OCI-LY7 (cell line): ENCODE data around the gene NBEA. TPM values are rescaled to one million over a fixed set of nuclear protein-coding genes. Genes with fewer than 3 reads are reported as not detected.

Source experiments
- BruUV-seq: library from RNA; stranded (reverse); fragments of 400-500 nt; replicated peaks from 2 replicates; lab custom pipeline; 2021; lab: Mats Ljungman, UMichigan
- CTCF ChIA-PET: fragments of 300-600 bp; sonication (Branson Sonifier 250); formaldehyde crosslinking; loops from one replicate; lab custom pipeline; 2022; ENCODE audit warnings: antibody characterized with exemption; ENCODE audit not compliant: unreplicated experiment; lab: Charles Lee
- POLR2A ChIA-PET: fragments of 300-600 bp; sonication (Branson Sonifier 250); formaldehyde crosslinking; loops from one replicate; lab custom pipeline; 2022; ENCODE audit warnings: antibody characterized with exemption; lab: Charles Lee
- DNase-seq: peaks from one replicate; pipeline ENCODE4 v3.0.0-alpha.2; 2015; ENCODE audit warnings: low spot score
- H2AFZ ChIP-seq: fragments of 200-600 bp; sonication (generic), shearing (Covaris generic); 2 replicates; pipeline ENCODE4 v1.6.1; 2014; ENCODE audit warnings: mild to moderate bottlenecking, antibody characterized with exemption, low read length, moderate library complexity
- H3K27ac ChIP-seq: fragments of 200-600 bp; sonication (generic); 2 replicates; pipeline ENCODE4 v1.5.1; 2014; ENCODE audit warnings: mixed run types, low read depth, mild to moderate bottlenecking, moderate library complexity, low read length, inconsistent platforms; ENCODE audit not compliant: poor library complexity, severe bottlenecking
- H3K36me3 ChIP-seq: fragments of 200-600 bp; sonication (generic); 2 replicates; pipeline ENCODE4 v1.6.1; 2014; ENCODE audit warnings: mild to moderate bottlenecking, antibody characterized with exemption, low read length, moderate library complexity, mixed read lengths; ENCODE audit not compliant: insufficient read depth
- H3K4me1 ChIP-seq: fragments of 200-600 bp; sonication (generic); 2 replicates; pipeline ENCODE4 v1.5.1; 2014; ENCODE audit warnings: mild to moderate bottlenecking, low read length; ENCODE audit not compliant: insufficient read depth, poor library complexity, severe bottlenecking
- H3K4me2 ChIP-seq: fragments of 200-600 bp; sonication (generic); 2 replicates; pipeline ENCODE4 v1.6.1; 2014; ENCODE audit warnings: mild to moderate bottlenecking, low read length
- H3K4me3 ChIP-seq: fragments of 200-600 bp; sonication (generic); 2 replicates; pipeline ENCODE4 v1.5.1; 2014; ENCODE audit warnings: mild to moderate bottlenecking, low read depth, low read length; ENCODE audit not compliant: poor library complexity, severe bottlenecking
- H3K79me2 ChIP-seq: fragments of 200-600 bp; sonication (generic); 2 replicates; pipeline ENCODE4 v1.6.1; 2016; ENCODE audit warnings: low read depth, mild to moderate bottlenecking, low read length, moderate library complexity, mixed read lengths; ENCODE audit not compliant: insufficient read depth
- H3K9me2 ChIP-seq: fragments of 200-600 bp; sonication (generic); 2 replicates; pipeline ENCODE4 v1.6.1; 2016; ENCODE audit warnings: mild to moderate bottlenecking, low read length, mixed read lengths; ENCODE audit not compliant: insufficient read depth
- H3K9me3 ChIP-seq: fragments of 200-600 bp; sonication (generic); 2 replicates; pipeline ENCODE4 v1.6.1; 2014; ENCODE audit warnings: mild to moderate bottlenecking, mixed run types, low read length, mixed read lengths
- H4K20me1 ChIP-seq: fragments of 200-600 bp; sonication (generic); 2 replicates; pipeline ENCODE4 v1.6.1; 2014; ENCODE audit warnings: mild to moderate bottlenecking, antibody characterized with exemption, low read length, moderate library complexity, mixed read lengths; ENCODE audit not compliant: insufficient read depth
- EZH2phosphoT487 ChIP-seq: fragments of 200-600 bp; sonication (generic); IDR thresholded peaks from 2 replicates; pipeline ENCODE4 v1.6.1; 2018; ENCODE audit warnings: low read depth, borderline replicate concordance, mild to moderate bottlenecking, mixed run types, antibody characterized with exemption, low read length, moderate library complexity, mixed read lengths
- intact Hi-C: fragments of 100-400 bp; cut with micrococcal nuclease; formaldehyde crosslinking; loops from one replicate; pipeline ENCODE4 v1.10.0; 2022; ENCODE audit not compliant: unreplicated experiment
- total RNA-seq, 2 experiments: library from RNA; depleted of rRNA in 1 of 2; stranded (reverse); fragments of >200 nt in 1 of 2; shearing (Covaris generic) in 1 of 2; gene quantifications; 2 replicates each; pipeline ENCODE4 v1.2.3, GENCODE V29; 2014 to 2022
- TF ChIP-seq, protein P1 (sequence below): fragments of 200-600 bp; sonication (generic); conservative IDR thresholded peaks from 2 replicates; pipeline ENCODE4 v1.5.1; 2014; ENCODE audit warnings: mild to moderate bottlenecking, antibody characterized with exemption, low read length, moderate library complexity, mixed read lengths

NBEA gene
- total RNA-seq, 2 experiments from 2014 or later = 3.6 to 11.0 TPM

DNA sequence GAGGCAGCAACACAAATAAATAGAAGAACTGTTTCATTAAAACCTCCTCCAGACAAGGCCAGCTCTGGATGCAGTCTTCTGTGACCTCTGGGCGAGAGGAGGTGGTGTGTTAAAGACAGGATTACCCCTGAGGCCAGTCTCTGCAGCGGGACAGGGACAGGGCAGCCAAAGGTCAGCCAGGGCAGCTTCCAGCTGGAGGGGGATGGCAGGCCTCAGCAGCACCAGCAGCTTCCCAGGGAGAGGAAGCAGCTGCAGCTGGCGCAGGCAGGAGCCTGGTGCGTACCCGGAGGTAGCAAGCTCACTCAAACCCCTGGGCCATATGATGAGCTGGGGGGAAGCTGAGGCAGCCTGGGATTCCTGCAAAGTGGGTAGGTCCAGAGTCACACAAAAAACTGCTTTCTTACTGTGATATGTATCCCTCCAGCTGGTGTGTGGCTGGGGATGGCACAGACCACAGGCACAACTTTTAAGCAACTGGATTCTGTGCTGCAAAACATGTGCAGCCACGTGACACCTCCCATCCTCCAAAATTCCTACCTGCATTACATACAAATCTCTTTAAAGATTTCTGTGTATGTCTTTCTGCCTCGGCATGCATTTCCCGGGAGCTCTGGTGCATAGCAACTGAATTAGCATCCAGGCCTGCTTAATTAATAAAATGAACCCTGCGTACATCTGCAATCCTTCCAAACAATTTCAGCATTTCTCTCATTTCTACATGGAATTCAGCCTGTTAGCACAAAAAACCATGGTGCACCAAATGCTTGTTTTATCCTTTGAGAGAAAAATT is 772.7 kb downstream of the NBEA start:
- TF ChIP-seq, protein P1, sequence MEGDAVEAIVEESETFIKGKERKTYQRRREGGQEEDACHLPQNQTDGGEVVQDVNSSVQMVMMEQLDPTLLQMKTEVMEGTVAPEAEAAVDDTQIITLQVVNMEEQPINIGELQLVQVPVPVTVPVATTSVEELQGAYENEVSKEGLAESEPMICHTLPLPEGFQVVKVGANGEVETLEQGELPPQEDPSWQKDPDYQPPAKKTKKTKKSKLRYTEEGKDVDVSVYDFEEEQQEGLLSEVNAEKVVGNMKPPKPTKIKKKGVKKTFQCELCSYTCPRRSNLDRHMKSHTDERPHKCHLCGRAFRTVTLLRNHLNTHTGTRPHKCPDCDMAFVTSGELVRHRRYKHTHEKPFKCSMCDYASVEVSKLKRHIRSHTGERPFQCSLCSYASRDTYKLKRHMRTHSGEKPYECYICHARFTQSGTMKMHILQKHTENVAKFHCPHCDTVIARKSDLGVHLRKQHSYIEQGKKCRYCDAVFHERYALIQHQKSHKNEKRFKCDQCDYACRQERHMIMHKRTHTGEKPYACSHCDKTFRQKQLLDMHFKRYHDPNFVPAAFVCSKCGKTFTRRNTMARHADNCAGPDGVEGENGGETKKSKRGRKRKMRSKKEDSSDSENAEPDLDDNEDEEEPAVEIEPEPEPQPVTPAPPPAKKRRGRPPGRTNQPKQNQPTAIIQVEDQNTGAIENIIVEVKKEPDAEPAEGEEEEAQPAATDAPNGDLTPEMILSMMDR = no peak
- no peak for TF ChIP-seq EZH2phosphoT487
- H3K4me2 ChIP-seq = no peak overlapping the region
- H3K9me3 ChIP-seq = no peaks in the 10 kb centered on the region
- ChIA-PET POLR2A (interaction anchor here (0.7 kb wide), 1 partner anchor 92 kb away, joined by 3 read pairs; no protein-coding TSS in a partner anchor), CTCF (interaction anchor here (0.7 kb wide), 1 partner anchor 24 kb away, joined by 4 read pairs; no protein-coding TSS in a partner anchor)
- no peaks in the 10 kb centered on the region for H3K36me3 ChIP-seq
- BruUV-seq = no TSS peak
- H3K4me1 ChIP-seq = no peaks in the 10 kb centered on the region
- H3K27ac ChIP-seq = no peak overlapping the region
- no peak overlapping the region for H3K4me3 ChIP-seq
- DNase-seq = no peak
- no peak overlapping the region for H2AFZ ChIP-seq
- no peaks in the 10 kb centered on the region for H4K20me1 ChIP-seq
- H3K9me2 ChIP-seq = no peaks in the 10 kb centered on the region
- intact Hi-C loops = no loop called here
- H3K79me2 ChIP-seq = no peaks in the 10 kb centered on the region

DNA sequence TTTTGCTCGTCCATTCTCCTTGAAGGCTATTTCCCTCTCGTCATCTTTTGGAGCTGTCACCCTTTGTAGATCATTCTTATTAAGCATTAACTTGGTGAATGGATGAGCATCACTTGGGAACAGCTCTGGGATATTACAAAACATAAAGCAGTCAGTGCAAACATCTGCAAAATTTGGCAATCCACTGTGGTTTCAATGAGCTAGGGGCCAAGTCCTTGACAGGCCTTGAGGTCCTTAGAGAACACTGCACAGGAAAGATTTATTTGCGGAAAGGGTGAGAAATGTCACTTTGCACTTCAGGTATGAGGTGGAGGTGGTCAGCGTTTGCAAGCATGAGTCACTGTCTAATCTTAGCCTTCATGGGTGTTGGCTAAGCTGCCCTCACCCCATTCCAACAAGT is 774.1 kb downstream of the NBEA start:
- Histone ChIP-seq H3K9me3 (no peaks in the 10 kb centered on the region), H3K79me2 (no peaks in the 10 kb centered on the region), H3K9me2 (no peaks in the 10 kb centered on the region), H3K4me2 (no peak overlapping the region), H3K4me3 (no peak overlapping the region), H2AFZ (no peak overlapping the region), H3K27ac (no peak overlapping the region), H3K4me1 (no peaks in the 10 kb centered on the region), H4K20me1 (no peaks in the 10 kb centered on the region), H3K36me3 (no peaks in the 10 kb centered on the region)
- intact Hi-C loops = no loop called here
- ChIA-PET CTCF (no interaction called here), POLR2A (interaction anchor here (0.7 kb wide), 3 partner anchors 57 to 558 kb away, joined by 3 to 6 read pairs (median 3); no protein-coding TSS in a partner anchor)
- no TSS peak for BruUV-seq
- TF ChIP-seq, protein P1 = no peak
- no peak for TF ChIP-seq EZH2phosphoT487
- DNase-seq = no peak

DNA sequence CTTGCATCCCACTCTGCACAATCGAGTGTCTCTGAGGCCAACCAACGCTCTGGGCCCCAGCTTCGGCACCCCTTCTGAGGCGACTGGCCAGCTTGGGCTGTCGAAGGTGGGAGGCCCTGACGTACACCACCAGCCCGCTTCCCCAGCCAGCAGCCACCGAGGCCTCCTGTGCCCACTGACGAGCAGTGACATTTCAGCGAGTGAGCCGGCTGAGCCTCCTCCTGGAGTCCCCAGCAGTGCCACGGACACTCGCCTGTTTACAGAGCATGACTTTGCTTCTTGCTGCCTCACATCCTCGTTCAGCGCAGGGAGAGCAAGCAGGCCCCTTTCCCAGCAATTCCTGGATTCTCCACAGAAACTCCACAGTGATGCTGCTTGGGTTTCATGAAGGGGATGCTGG is 774.7 kb downstream of the NBEA start:
- ChIA-PET POLR2A (interaction anchor here (0.7 kb wide), 2 partner anchors 58 to 558 kb away, joined by 3 read pairs; no protein-coding TSS in a partner anchor), CTCF (no interaction called here)
- DNase-seq = no peak
- H3K4me2 ChIP-seq = no peak overlapping the region
- no peak overlapping the region for H3K27ac ChIP-seq
- no TSS peak for BruUV-seq
- H3K9me2 ChIP-seq = no peaks in the 10 kb centered on the region
- no peaks in the 10 kb centered on the region for H3K36me3 ChIP-seq
- H3K9me3 ChIP-seq = no peaks in the 10 kb centered on the region
- H3K4me3 ChIP-seq = no peak overlapping the region
- no peak for TF ChIP-seq EZH2phosphoT487
- TF ChIP-seq, protein P1 = no peak
- no peaks in the 10 kb centered on the region for H3K4me1 ChIP-seq
- H4K20me1 ChIP-seq = no peaks in the 10 kb centered on the region
- intact Hi-C loops = no loop called here
- H2AFZ ChIP-seq = no peak overlapping the region
- no peaks in the 10 kb centered on the region for H3K79me2 ChIP-seq
